Right renal cortex interstitium (tissue), 3 donors: ENCODE measurements around the gene SP6. TPM values are rescaled to one million over a fixed set of nuclear protein-coding genes. Genes with fewer than 3 reads are reported as not detected.
A peak's percentile ranks its signal among the peaks of the same experiment; 100 is the strongest.

Source experiments
- DNase-seq, 3 donors: peaks; one replicate each; pipeline ENCODE4 v3.0.0-alpha.2; 2013; ENCODE audit warnings: low read depth in 3 of 3, low spot score in 2 of 3
- polyA plus RNA-seq, 3 donors: library from polyadenylated mRNA; unstranded; fragments of 120-200 nt; gene quantifications; one replicate each; pipeline ENCODE4 v1.2.1, GENCODE V29; 2013; ENCODE audit not compliant: insufficient read length in 3 of 3

The SP6 gene
- polyA plus RNA-seq, 3 donors: 2.4 to 2.9 (median 2.6) TPM

GRCh38 chr17:47857551-47858455 lies 6.8 kb upstream of the SP6 start:
- DNase-seq: no peak

- DNase-seq: no peak
These were observed 5.9 kb upstream of the SP6 start for GRCh38 chr17:47856830-47857229.

GRCh38 chr17:47855737-47856136 lies 4.8 kb upstream of the SP6 start:
- no peak for DNase-seq

- no peak for DNase-seq
These were observed 2.7 kb upstream of the SP6 start for GRCh38 chr17:47853616-47854015.

- no peak for DNase-seq
These were observed 1.4 kb upstream of the SP6 start for GRCh38 chr17:47852113-47852949.

- DNase-seq: no peak
These were observed 775 bp upstream of the SP6 start for GRCh38 chr17:47851764-47852112.

GRCh38 chr17:47850373-47850691 lies 631 bp downstream of the SP6 start:
- no peak for DNase-seq

- DNase-seq: no peak
These were observed 2.8 kb downstream of the SP6 start for GRCh38 chr17:47848198-47848513.

- no peak for DNase-seq
These were observed 3.4 kb downstream of the SP6 start for GRCh38 chr17:47847341-47848197.

GRCh38 chr17:47846716-47847340 lies 4.1 kb downstream of the SP6 start:
- no peak for DNase-seq

- DNase-seq: no peak
These were observed 5.3 kb downstream of the SP6 start for GRCh38 chr17:47845716-47846075.

- DNase-seq: no peak
These were observed 5.9 kb downstream of the SP6 start for GRCh38 chr17:47844814-47845715.

- no peak for DNase-seq
These were observed 6.7 kb downstream of the SP6 start for GRCh38 chr17:47844227-47844626.

GRCh38 chr17:47843391-47843730 lies 7.6 kb downstream of the SP6 start:
- DNase-seq: no peak

- DNase-seq: no peak
These were observed 9.3 kb downstream of the SP6 start for GRCh38 chr17:47841488-47842291.

- DNase-seq: peak; percentile 72 to 81 (median 78)
These were observed 10.0 kb downstream of the SP6 start, which contains the start of gene SCRN2 for GRCh38 chr17:47840742-47841487. SCRN2 (minus strand) TSS chr17:47841273; CDS start chr17:47840843, 430 bp downstream.

- DNase-seq: no peak
These were observed 10.8 kb downstream of the SP6 start for GRCh38 chr17:47840001-47840741.

GRCh38 chr17:47839071-47839470 lies 11.9 kb downstream of the SP6 start:
- DNase-seq: no peak
